ENCODE measurements around the gene BRD4. TPM values are rescaled to one million over a fixed set of nuclear protein-coding genes. Genes with fewer than 3 reads are reported as not detected.

Gene BRD4
- total and polyA plus RNA-seq, 2 of the 13 experiments (the other 11 are each of a cell fraction or from before 2014, with no cell fraction given): 10.5 to 11.4 TPM

DNA sequence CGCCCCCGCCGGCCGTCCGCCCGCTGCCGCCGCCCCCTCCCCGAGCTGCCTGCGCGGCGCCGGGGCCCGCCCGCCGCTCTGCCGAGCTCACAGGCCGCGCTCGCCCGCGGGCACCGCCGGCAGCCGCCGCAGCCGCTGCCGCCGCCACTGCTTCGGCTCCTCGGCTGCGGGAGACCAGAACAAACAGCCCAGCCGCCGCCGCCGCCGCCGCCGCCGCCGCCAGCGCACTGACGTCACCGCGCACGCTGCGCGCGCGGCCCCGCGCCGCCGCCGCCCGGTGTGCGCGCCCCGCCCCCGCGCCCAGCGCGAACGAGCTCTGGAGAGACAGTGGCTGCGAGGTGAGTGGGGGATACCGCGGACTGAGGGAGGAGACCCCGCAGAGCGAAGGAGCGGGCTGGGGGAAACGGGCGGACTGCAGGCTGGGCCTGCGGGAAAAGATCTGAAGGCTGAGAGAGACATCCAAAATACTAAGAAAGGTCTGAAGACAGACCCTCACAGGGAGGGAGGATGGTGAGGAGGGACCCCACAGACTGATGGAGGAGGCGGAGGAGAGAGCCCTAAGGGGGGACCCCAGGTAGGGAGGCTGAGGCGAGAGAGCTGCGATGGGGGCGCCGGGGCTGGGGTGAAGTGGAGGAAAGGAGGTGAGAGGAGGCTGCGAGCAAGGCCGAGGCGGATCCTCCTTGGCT, at the start of gene BRD4 (continued):
- TF ChIP-seq ZNF251 (CRISPR knock-in tag; IDR thresholded peaks at IDR 0.05) (no peak), MAFF (IDR thresholded peaks at IDR 0.05; ENCODE audit: low read depth, low read length) (no peak)
- TF ChIP-seq, protein P1, sequence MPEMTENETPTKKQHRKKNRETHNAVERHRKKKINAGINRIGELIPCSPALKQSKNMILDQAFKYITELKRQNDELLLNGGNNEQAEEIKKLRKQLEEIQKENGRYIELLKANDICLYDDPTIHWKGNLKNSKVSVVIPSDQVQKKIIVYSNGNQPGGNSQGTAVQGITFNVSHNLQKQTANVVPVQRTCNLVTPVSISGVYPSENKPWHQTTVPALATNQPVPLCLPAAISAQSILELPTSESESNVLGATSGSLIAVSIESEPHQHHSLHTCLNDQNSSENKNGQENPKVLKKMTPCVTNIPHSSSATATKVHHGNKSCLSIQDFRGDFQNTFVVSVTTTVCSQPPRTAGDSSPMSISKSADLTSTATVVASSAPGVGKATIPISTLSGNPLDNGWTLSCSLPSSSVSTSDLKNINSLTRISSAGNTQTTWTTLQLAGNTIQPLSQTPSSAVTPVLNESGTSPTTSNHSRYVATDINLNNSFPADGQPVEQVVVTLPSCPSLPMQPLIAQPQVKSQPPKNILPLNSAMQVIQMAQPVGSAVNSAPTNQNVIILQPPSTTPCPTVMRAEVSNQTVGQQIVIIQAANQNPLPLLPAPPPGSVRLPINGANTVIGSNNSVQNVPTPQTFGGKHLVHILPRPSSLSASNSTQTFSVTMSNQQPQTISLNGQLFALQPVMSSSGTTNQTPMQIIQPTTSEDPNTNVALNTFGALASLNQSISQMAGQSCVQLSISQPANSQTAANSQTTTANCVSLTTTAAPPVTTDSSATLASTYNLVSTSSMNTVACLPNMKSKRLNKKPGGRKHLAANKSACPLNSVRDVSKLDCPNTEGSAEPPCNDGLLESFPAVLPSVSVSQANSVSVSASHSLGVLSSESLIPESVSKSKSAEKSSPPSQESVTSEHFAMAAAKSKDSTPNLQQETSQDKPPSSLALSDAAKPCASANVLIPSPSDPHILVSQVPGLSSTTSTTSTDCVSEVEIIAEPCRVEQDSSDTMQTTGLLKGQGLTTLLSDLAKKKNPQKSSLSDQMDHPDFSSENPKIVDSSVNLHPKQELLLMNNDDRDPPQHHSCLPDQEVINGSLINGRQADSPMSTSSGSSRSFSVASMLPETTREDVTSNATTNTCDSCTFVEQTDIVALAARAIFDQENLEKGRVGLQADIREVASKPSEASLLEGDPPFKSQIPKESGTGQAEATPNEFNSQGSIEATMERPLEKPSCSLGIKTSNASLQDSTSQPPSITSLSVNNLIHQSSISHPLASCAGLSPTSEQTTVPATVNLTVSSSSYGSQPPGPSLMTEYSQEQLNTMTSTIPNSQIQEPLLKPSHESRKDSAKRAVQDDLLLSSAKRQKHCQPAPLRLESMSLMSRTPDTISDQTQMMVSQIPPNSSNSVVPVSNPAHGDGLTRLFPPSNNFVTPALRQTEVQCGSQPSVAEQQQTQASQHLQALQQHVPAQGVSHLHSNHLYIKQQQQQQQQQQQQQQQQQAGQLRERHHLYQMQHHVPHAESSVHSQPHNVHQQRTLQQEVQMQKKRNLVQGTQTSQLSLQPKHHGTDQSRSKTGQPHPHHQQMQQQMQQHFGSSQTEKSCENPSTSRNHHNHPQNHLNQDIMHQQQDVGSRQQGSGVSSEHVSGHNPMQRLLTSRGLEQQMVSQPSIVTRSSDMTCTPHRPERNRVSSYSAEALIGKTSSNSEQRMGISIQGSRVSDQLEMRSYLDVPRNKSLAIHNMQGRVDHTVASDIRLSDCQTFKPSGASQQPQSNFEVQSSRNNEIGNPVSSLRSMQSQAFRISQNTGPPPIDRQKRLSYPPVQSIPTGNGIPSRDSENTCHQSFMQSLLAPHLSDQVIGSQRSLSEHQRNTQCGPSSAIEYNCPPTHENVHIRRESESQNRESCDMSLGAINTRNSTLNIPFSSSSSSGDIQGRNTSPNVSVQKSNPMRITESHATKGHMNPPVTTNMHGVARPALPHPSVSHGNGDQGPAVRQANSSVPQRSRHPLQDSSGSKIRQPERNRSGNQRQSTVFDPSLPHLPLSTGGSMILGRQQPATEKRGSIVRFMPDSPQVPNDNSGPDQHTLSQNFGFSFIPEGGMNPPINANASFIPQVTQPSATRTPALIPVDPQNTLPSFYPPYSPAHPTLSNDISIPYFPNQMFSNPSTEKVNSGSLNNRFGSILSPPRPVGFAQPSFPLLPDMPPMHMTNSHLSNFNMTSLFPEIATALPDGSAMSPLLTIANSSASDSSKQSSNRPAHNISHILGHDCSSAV (CRISPR knock-in tag; IDR thresholded peaks at IDR 0.05; ENCODE audit: borderline replicate concordance): no peak
- TF ChIP-seq, protein P2, sequence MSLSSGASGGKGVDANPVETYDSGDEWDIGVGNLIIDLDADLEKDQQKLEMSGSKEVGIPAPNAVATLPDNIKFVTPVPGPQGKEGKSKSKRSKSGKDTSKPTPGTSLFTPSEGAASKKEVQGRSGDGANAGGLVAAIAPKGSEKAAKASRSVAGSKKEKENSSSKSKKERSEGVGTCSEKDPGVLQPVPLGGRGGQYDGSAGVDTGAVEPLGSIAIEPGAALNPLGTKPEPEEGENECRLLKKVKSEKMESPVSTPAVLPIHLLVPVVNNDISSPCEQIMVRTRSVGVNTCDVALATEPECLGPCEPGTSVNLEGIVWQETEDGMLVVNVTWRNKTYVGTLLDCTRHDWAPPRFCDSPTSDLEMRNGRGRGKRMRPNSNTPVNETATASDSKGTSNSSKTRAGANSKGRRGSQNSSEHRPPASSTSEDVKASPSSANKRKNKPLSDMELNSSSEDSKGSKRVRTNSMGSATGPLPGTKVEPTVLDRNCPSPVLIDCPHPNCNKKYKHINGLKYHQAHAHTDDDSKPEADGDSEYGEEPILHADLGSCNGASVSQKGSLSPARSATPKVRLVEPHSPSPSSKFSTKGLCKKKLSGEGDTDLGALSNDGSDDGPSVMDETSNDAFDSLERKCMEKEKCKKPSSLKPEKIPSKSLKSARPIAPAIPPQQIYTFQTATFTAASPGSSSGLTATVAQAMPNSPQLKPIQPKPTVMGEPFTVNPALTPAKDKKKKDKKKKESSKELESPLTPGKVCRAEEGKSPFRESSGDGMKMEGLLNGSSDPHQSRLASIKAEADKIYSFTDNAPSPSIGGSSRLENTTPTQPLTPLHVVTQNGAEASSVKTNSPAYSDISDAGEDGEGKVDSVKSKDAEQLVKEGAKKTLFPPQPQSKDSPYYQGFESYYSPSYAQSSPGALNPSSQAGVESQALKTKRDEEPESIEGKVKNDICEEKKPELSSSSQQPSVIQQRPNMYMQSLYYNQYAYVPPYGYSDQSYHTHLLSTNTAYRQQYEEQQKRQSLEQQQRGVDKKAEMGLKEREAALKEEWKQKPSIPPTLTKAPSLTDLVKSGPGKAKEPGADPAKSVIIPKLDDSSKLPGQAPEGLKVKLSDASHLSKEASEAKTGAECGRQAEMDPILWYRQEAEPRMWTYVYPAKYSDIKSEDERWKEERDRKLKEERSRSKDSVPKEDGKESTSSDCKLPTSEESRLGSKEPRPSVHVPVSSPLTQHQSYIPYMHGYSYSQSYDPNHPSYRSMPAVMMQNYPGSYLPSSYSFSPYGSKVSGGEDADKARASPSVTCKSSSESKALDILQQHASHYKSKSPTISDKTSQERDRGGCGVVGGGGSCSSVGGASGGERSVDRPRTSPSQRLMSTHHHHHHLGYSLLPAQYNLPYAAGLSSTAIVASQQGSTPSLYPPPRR (CRISPR knock-in tag; IDR thresholded peaks at IDR 0.05; ENCODE audit: borderline replicate concordance): no peak
